K562 treated with DMSO at 1 percent for 12 hours (cell line): ENCODE measurements around the gene DIABLO. TPM values are rescaled to one million over a fixed set of nuclear protein-coding genes. Genes with fewer than 3 reads are reported as not detected.

Source experiments
- total RNA-seq: library from RNA; unstranded; fragments of 300-600 nt; gene quantifications from 2 replicates; pipeline ENCODE4 v1.2.3, GENCODE V29; 2022; ENCODE audit not compliant: insufficient read depth

The DIABLO gene
- total RNA-seq = 64.7 and 79.1 TPM in 2 replicates

GRCh38 chr12:122225683-122226365 lies at the start of gene DIABLO:
DIABLO (minus strand) TSS chr12:122226052; CDS start chr12:122226014, 38 bp downstream.

DNA sequence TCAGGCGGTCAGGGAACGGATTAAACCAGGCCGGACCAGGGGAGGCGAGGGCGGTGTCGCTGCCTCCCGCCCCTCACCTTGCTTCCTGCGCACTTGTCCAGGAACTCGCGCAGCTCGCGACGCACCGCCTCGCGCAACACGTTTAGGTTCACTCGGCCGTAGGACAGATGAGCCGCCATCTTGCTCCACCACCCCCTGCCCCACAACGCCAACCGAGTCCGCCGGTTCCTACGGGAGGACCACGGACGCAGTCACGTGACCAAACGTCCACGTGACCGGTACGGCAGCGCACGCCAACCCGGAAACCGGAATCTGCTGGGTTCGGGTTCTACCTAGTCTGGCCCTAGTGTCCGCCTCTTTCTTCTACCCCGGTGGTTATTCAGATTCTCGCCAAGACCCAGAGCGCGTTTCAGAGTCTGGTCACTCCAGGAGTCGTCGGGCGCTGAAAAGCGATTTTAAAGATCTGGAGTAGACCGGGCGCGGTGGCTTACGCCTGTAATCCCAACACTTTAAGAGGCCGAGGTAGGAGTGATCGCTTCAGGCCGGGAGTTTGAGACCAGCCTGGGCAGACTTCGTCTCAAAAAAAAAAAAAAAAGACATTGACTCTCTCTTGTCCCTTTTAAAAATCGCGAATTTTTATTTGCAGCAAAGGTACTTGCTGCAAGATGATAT lies 40.5 kb upstream of the DIABLO start, which contains the start of gene VPS33A:
VPS33A (minus strand) TSS at position 265 of the 672 bp plus-strand sequence; CDS start at position 179, 86 bp downstream.

DNA sequence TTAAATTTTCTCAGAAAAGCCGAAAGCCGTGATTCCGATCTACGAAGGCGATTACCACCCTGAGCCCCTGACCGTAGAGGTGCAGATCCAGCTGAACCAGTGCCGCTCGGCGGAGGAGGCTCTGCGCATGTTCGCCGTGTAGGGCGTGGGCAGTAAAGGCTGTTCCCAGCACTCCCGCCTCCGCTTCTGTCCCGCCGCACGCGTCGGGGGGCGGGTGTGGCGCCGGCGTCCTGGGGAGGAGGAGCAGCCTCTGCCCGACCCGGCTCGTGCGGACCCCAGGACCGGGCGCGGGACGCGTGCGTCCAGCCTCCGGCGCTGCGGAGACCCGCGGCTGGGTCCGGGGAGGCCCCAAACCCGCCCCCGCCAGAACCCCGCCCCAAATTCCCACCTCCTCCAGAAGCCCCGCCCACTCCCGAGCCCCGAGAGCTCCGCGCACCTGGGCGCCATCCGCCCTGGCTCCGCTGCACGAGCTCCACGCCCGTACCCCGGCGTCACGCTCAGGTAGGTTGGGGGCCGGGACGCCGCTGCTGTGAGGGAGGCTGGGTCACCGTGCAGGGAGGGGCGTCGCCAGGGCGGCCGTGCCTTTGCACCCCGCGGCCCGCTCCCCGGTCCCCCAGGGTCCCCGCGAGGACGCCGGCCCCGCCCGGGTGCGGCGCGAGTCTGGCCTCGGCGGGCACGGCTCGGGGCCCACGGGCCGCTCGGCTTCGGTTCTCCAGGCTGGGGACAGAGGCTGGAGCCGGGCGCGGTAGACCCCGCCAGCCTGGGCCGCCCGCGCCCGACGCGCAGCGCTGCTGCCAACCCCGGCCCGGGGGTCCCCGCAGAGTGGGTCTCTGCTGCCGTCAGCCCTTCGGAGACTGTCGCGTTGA lies 22.3 kb downstream of the DIABLO start, which contains the start of gene B3GNT4:
B3GNT4 (plus strand) TSS at position 409 of the 866 bp plus-strand sequence. CDS start 910 bp downstream, outside the sequence.

DNA sequence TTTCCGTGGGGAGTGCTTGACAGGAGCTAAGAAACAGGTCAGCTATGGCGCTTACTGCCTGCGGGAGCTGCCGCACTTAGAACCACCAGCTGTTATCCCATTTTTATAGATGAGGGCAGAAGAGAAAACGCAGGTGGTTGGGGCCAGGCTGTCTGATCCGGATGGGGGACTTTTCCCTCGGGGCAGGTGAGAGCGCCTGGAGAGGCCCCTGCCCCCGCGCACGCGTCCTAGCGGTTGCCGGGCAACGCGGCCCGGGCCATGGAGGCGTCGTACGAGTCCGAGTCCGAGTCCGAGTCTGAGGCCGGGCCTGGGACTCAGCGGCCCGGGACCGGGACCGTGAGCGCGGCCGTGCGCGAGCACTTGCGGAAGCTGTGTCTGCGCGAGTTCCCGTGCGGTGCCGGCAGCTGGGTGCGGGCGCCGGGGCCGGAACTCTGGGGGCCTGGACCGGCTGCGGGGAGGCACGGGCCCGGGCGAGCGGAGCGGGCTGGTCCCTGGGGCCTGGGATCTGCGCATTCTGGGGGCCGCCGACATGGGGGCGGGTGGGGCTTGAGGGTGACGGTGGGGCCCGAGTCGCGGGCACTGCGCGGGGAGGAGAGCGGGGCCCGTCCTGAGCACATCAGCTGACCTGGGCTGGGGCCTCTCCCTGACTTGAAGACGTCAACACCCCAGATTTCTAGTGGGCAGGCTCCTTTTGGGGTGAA lies 42.8 kb downstream of the DIABLO start, which contains the start of gene LRRC43:
LRRC43 (plus strand) TSS at position 237 of the 701 bp plus-strand sequence; CDS start at position 259, 22 bp downstream.

DNA sequence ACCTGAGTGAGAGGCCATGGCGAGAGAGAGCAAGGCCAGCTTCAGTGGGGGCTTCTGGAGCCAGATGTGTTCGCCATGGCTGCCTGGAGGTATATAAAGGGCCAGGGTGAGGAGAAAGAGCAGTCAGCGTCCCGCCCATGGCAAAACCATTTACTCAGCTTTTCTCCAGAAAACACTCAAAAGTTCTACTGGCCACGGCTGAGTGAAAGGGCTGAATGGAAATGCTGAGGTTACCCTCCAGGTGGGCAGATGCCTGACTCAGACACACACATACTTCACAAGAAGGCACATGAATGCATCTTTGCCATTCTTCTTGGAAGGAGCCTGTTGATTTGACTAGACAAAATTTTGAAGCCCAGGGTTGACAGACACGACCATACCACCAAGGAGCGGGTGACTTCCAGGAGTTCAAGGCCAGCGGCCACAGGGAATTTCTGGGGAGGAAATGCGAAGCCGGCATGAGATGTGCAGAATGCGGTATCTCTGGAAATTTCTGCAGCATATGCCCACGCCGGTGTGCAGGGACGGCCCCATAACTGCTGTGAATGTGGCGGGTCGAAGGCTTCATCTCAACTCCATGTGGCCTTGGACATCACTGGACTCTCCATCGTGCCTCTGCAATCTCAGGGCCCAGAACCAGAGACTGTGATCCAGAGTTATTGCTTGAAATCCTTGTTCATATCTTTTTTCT lies 51.6 kb downstream of the DIABLO start, which contains the start of gene IL31:
IL31 (minus strand) TSS at position 67 of the 691 bp plus-strand sequence; CDS start at position 18, 49 bp downstream.

Other genes with a start within 250 kb of the DIABLO start
- gene BCL7A, start 204.2 kb downstream of the DIABLO start, total RNA-seq = 8.0 and 22.2 TPM in 2 replicates
- 12.7 and 43.3 TPM in 2 replicates for gene MLXIP, start 147.3 kb downstream of the DIABLO start, total RNA-seq
- gene IL31, start 51.8 kb downstream of the DIABLO start, total RNA-seq = not detected in 2 replicates
- not detected in 2 replicates for gene LRRC43, start 42.9 kb downstream of the DIABLO start, total RNA-seq
- 1.0 and 3.8 TPM in 2 replicates for gene B3GNT4, start 22.3 kb downstream of the DIABLO start, total RNA-seq
- 12.9 and 27.0 TPM in 2 replicates for gene VPS33A, start 40.4 kb upstream of the DIABLO start, total RNA-seq
- gene CLIP1, start 196.6 kb upstream of the DIABLO start, total RNA-seq = 15.0 and 46.8 TPM in 2 replicates